Trophoblast cell (in vitro differentiated cells and primary cell): ENCODE results near the gene DLK1.

Experiments
- DNase-seq, 2 donors: peaks; one replicate each; pipeline ENCODE4 v3.0.0-alpha.2; 2016
- H2AFZ ChIP-seq: 2 replicates; pipeline ENCODE4 v1.6.1; 2013; ENCODE audit warnings: low read length, moderate library complexity, mild to moderate bottlenecking; ENCODE audit not compliant: insufficient read depth, poor library complexity
- H2AK5ac ChIP-seq: 2 replicates; pipeline ENCODE4 v1.6.1; 2013; ENCODE audit warnings: mild to moderate bottlenecking, low read length
- H2BK120ac ChIP-seq: 2 replicates; pipeline ENCODE4 v1.6.1; 2013; ENCODE audit warnings: low read length, mild to moderate bottlenecking, moderate library complexity; ENCODE audit not compliant: insufficient read depth, poor library complexity
- H2BK12ac ChIP-seq: 2 replicates; pipeline ENCODE4 v1.6.1; 2013; ENCODE audit warnings: mild to moderate bottlenecking, low read length, moderate library complexity
- H2BK5ac ChIP-seq: 2 replicates; pipeline ENCODE4 v1.6.1; 2013; ENCODE audit warnings: low read length, low read depth, moderate library complexity, mild to moderate bottlenecking; ENCODE audit not compliant: poor library complexity
- H3K14ac ChIP-seq: 2 replicates; pipeline ENCODE4 v1.6.1; 2013; ENCODE audit warnings: mild to moderate bottlenecking, low read length
- H3K18ac ChIP-seq: 2 replicates; pipeline ENCODE4 v1.6.1; 2013; ENCODE audit warnings: mild to moderate bottlenecking, low read length
- H3K23ac ChIP-seq: 2 replicates; pipeline ENCODE4 v1.6.1; 2013; ENCODE audit warnings: low read length
- H3K27ac ChIP-seq: 2 replicates; pipeline ENCODE4 v1.5.1; 2013; ENCODE audit warnings: low read depth, mild to moderate bottlenecking, inconsistent platforms, low read length, moderate library complexity
- H3K27me3 ChIP-seq: 2 replicates; pipeline ENCODE4 v1.6.1; 2013; ENCODE audit warnings: inconsistent platforms, mild to moderate bottlenecking, low read length, moderate library complexity; ENCODE audit not compliant: insufficient read depth
- H3K36me3 ChIP-seq, 2 experiments: 1 replicate in 1 of 2; 2 replicates in 1 of 2; pipeline ENCODE4 v1.6.1; 2013; ENCODE audit warnings: low read length in 2 of 2, mild to moderate bottlenecking in 2 of 2, moderate library complexity in 1 of 2; ENCODE audit not compliant: insufficient read depth in 2 of 2, control insufficient read depth in 1 of 2
- H3K4ac ChIP-seq: 2 replicates; pipeline ENCODE4 v1.6.1; 2013; ENCODE audit warnings: low read depth, mild to moderate bottlenecking, low read length, moderate library complexity
- H3K4me1 ChIP-seq, 2 experiments: 1 replicate in 1 of 2; 2 replicates in 1 of 2; pipeline ENCODE4 v1.6.1; 2013; ENCODE audit warnings: low read length in 2 of 2, mild to moderate bottlenecking in 2 of 2, moderate library complexity in 1 of 2; ENCODE audit not compliant: insufficient read depth in 2 of 2, control insufficient read depth in 1 of 2
- H3K4me2 ChIP-seq: 2 replicates; pipeline ENCODE4 v1.6.1; 2013; ENCODE audit warnings: inconsistent platforms, mild to moderate bottlenecking, low read length, moderate library complexity
- H3K4me3 ChIP-seq: 2 replicates; pipeline ENCODE4 v1.5.1; 2013; ENCODE audit warnings: mild to moderate bottlenecking, low read depth, low read length, inconsistent platforms
- H3K79me1 ChIP-seq: one replicate; pipeline ENCODE4 v1.6.1; 2013; ENCODE audit warnings: low read length
- H3K79me2 ChIP-seq: 2 replicates; pipeline ENCODE4 v1.6.1; 2013; ENCODE audit warnings: low read length, mild to moderate bottlenecking; ENCODE audit not compliant: control insufficient read depth, insufficient read depth, poor library complexity
- H3K9ac ChIP-seq: 2 replicates; pipeline ENCODE4 v1.6.1; 2013; ENCODE audit warnings: mild to moderate bottlenecking, low read length
- H3K9me3 ChIP-seq: 2 replicates; pipeline ENCODE4 v1.6.1; 2013; ENCODE audit warnings: low read depth, mild to moderate bottlenecking, control low read depth, inconsistent platforms, low read length; ENCODE audit not compliant: insufficient read depth
- H4K12ac ChIP-seq: 2 replicates; pipeline ENCODE4 v1.6.1; 2013; ENCODE audit warnings: low read depth, mild to moderate bottlenecking, low read length, moderate library complexity
- H4K8ac ChIP-seq: 2 replicates; pipeline ENCODE4 v1.6.1; 2013; ENCODE audit warnings: low read depth, mild to moderate bottlenecking, low read length, moderate library complexity
- H4K91ac ChIP-seq: one replicate; pipeline ENCODE4 v1.6.1; 2013; ENCODE audit warnings: low read depth, mild to moderate bottlenecking, low read length, moderate library complexity
- WGBS: extraction: QIAGEN DNeasy Blood & Tissue Kit; methylation state at CpG from one replicate; pipeline ENCODE4 v1.1.7; 2013; ENCODE audit warnings: missing lambda C conversion rate; ENCODE audit not compliant: insufficient read length, insufficient coverage; ENCODE audit errors: extremely low coverage; 5-methylcytosine and 5-hydroxymethylcytosine counted together

Gene DLK1

GRCh38 chr14:100762901-100763300 lies 36.2 kb downstream of the DLK1 start:
- Histone ChIP-seq H3K79me1 (no peaks in the 10 kb centered on the region), H3K14ac (no peak overlapping the region), H3K4me2 (no peak overlapping the region)

GRCh38 chr14:100764471-100765115 lies 37.9 kb downstream of the DLK1 start:
- Histone ChIP-seq H3K79me2 (no peaks in the 10 kb centered on the region), H3K79me1 (no peaks in the 10 kb centered on the region), H3K4me2 (no peak overlapping the region), H4K8ac (no peak overlapping the region), H3K4me3 (no peak overlapping the region), H3K4me1 (no peaks in the 10 kb centered on the region), H3K23ac (no peak overlapping the region), H3K18ac (no peak overlapping the region), H3K14ac (no peak overlapping the region), H2AFZ (no peak overlapping the region), H3K4ac (no peak overlapping the region), H2AK5ac (no peak overlapping the region), H3K9ac (no peak overlapping the region), H4K12ac (no peak overlapping the region), H2BK120ac (no peak overlapping the region), H4K91ac (no peak overlapping the region), H2BK5ac (no peak overlapping the region), H3K27me3 (no peaks in the 10 kb centered on the region), H3K36me3 (no peaks in the 10 kb centered on the region), H3K27ac (no peak overlapping the region), H2BK12ac (no peak overlapping the region), H3K9me3 (peaks cover 1% of the 10 kb centered on the region)
- no CpG with 5 or more reads among the region's 7 CpGs for WGBS
- DNase-seq, result no peak

More at GRCh38 chr14:100762901-100763300, 36.2 kb downstream of the DLK1 start:
- no peak overlapping the region for H3K27ac ChIP-seq
- H3K18ac ChIP-seq, result no peak overlapping the region
- H2BK120ac ChIP-seq, result no peak overlapping the region
- no peak overlapping the region for H3K9ac ChIP-seq
- DNase-seq, result no peak
- H2AFZ ChIP-seq, result no peak overlapping the region
- H2AK5ac ChIP-seq, result no peak overlapping the region
- H4K8ac ChIP-seq, result no peak overlapping the region
- H3K23ac ChIP-seq, result no peak overlapping the region
- no peak overlapping the region for H2BK5ac ChIP-seq
- H2BK12ac ChIP-seq, result no peak overlapping the region
- no peak overlapping the region for H3K4me3 ChIP-seq
- no peaks in the 10 kb centered on the region for H3K79me2 ChIP-seq
- H4K91ac ChIP-seq, result no peak overlapping the region
- H4K12ac ChIP-seq, result no peak overlapping the region
- no peaks in the 10 kb centered on the region for H3K36me3 ChIP-seq
- WGBS, result no CpG with 5 or more reads among the region's 8 CpGs
- no peak overlapping the region for H3K4ac ChIP-seq
- no peaks in the 10 kb centered on the region for H3K4me1 ChIP-seq
- H3K9me3 ChIP-seq, result peaks cover 1% of the 10 kb centered on the region
- no peaks in the 10 kb centered on the region for H3K27me3 ChIP-seq

- no peak overlapping the region for H4K12ac ChIP-seq
- H4K8ac ChIP-seq, result no peak overlapping the region
- H3K27ac ChIP-seq, result no peak overlapping the region
- no peak overlapping the region for H2AK5ac ChIP-seq
- H3K4me1 ChIP-seq, result no peaks in the 10 kb centered on the region
- H3K4me3 ChIP-seq, result no peak overlapping the region
- no peak overlapping the region for H3K9ac ChIP-seq
- no peaks in the 10 kb centered on the region for H3K79me1 ChIP-seq
- H4K91ac ChIP-seq, result no peak overlapping the region
- no peaks in the 10 kb centered on the region for H3K27me3 ChIP-seq
- DNase-seq, result no peak
- H2BK120ac ChIP-seq, result no peak overlapping the region
- H3K18ac ChIP-seq, result no peak overlapping the region
- no peak overlapping the region for H2BK5ac ChIP-seq
- H3K23ac ChIP-seq, result no peak overlapping the region
- no peak overlapping the region for H2AFZ ChIP-seq
- no peak overlapping the region for H3K4me2 ChIP-seq
- no peaks in the 10 kb centered on the region for H3K36me3 ChIP-seq
- no peaks in the 10 kb centered on the region for H3K79me2 ChIP-seq
- peaks cover 1% of the 10 kb centered on the region for H3K9me3 ChIP-seq
- H3K14ac ChIP-seq, result no peak overlapping the region
- H2BK12ac ChIP-seq, result no peak overlapping the region
- no peak overlapping the region for H3K4ac ChIP-seq
- no CpG with 5 or more reads among the region's 2 CpGs for WGBS
Measured at GRCh38 chr14:100765296-100765695, 38.6 kb downstream of the DLK1 start.

- Histone ChIP-seq H3K79me2 (no peaks in the 10 kb centered on the region), H3K79me1 (no peaks in the 10 kb centered on the region), H3K9ac (no peak overlapping the region), H4K91ac (no peak overlapping the region), H3K4ac (no peak overlapping the region), H3K4me3 (no peak overlapping the region), H3K27me3 (no peaks in the 10 kb centered on the region), H4K12ac (no peak overlapping the region), H3K9me3 (peaks cover 4% of the 10 kb centered on the region), H2BK120ac (no peak overlapping the region), H2BK12ac (no peak overlapping the region), H3K23ac (no peak overlapping the region), H4K8ac (no peak overlapping the region), H3K36me3 (no peaks in the 10 kb centered on the region), H3K4me1 (no peaks in the 10 kb centered on the region), H3K27ac (no peak overlapping the region), H2AFZ (no peak overlapping the region), H3K4me2 (no peak overlapping the region), H3K18ac (no peak overlapping the region), H2BK5ac (no peak overlapping the region), H2AK5ac (no peak overlapping the region), H3K14ac (no peak overlapping the region)
- WGBS, result no CpG with 5 or more reads among the region's 7 CpGs
- DNase-seq, result no peak
Measured at GRCh38 chr14:100765991-100766390, 39.3 kb downstream of the DLK1 start.
